CMK (cell line): ENCODE data around the gene SPX.
A peak's percentile ranks its signal among the peaks of the same experiment; 100 is the strongest.

ENCODE experiments used
- DNase-seq: peaks from one replicate; pipeline ENCODE4 v3.0.0-alpha.2; 2010; ENCODE audit warnings: low read depth

Gene SPX

GRCh38 chr12:21526053-21526452 is at the start of gene SPX:
TSS of gene SPX (plus strand) at chr12:21526296. CDS start at chr12:21526473, 177 bp downstream.
- no peak for DNase-seq

- DNase-seq = no peak
Observed at GRCh38 chr12:21476949-21477348, 49.1 kb upstream of the SPX start.

GRCh38 chr12:21478756-21479455 is 47.2 kb upstream of the SPX start:
- peak; percentile 58 for DNase-seq

GRCh38 chr12:21483531-21483930 is 42.6 kb upstream of the SPX start:
- DNase-seq = no peak

- DNase-seq = no peak
Observed at GRCh38 chr12:21485998-21486397, 40.1 kb upstream of the SPX start.

GRCh38 chr12:21499765-21500164 is 26.3 kb upstream of the SPX start:
- DNase-seq = no peak

- DNase-seq = no peak
Observed at GRCh38 chr12:21500786-21501257, 25.3 kb upstream of the SPX start.

GRCh38 chr12:21501258-21502163 is 24.6 kb upstream of the SPX start, which contains the start of the genes GOLT1B and RECQL:
TSS of gene GOLT1B (plus strand) at chr12:21501789. CDS start at chr12:21501924, 135 bp downstream.
TSS of gene RECQL (minus strand) at chr12:21501635. CDS start at chr12:21499570, 2,065 bp downstream.
- peak; percentile 88 for DNase-seq

- DNase-seq = no peak
Observed at GRCh38 chr12:21502164-21502496, 24.0 kb upstream of the SPX start.

- no peak for DNase-seq
Observed at GRCh38 chr12:21502872-21503271, 23.2 kb upstream of the SPX start.

- DNase-seq = no peak
Observed at GRCh38 chr12:21505888-21506287, 20.2 kb upstream of the SPX start.

- no peak for DNase-seq
Observed at GRCh38 chr12:21507849-21508248, 18.2 kb upstream of the SPX start.

GRCh38 chr12:21509768-21510167 is 16.3 kb upstream of the SPX start:
- DNase-seq = no peak

- DNase-seq = no peak
Observed at GRCh38 chr12:21516281-21516680, 9.8 kb upstream of the SPX start.

GRCh38 chr12:21518451-21518850 is 7.6 kb upstream of the SPX start:
- DNase-seq = no peak

- no peak for DNase-seq
Observed at GRCh38 chr12:21521541-21521940, 4.6 kb upstream of the SPX start.

GRCh38 chr12:21523148-21523547 is 2.9 kb upstream of the SPX start:
- DNase-seq = no peak

- no peak for DNase-seq
Observed at GRCh38 chr12:21526721-21527345, 737 bp downstream of the SPX start.

- DNase-seq = no peak
Observed at GRCh38 chr12:21527451-21528180, 1.5 kb downstream of the SPX start.

GRCh38 chr12:21528953-21529352 is 2.9 kb downstream of the SPX start:
- no peak for DNase-seq

GRCh38 chr12:21529456-21529855 is 3.4 kb downstream of the SPX start:
- DNase-seq = no peak
